Brain microvascular endothelial cell (primary cell): ENCODE data around the gene NPAS2.

Experiments
- DNase-seq: peaks from one replicate; pipeline ENCODE4 v3.0.0-alpha.2; 2020
- H3K27ac ChIP-seq: fragments of 250-450 bp; sonication (Bioruptor Pico); 2 replicates; pipeline ENCODE4 v1.5.1; 2020; ENCODE audit warnings: mild to moderate bottlenecking, moderate library complexity
- H3K27me3 ChIP-seq: fragments of 250-450 bp; sonication (Bioruptor Pico); replicated peaks from 2 replicates; pipeline ENCODE4 v1.5.1; 2020; ENCODE audit warnings: mild to moderate bottlenecking
- H3K36me3 ChIP-seq: fragments of 250-450 bp; sonication (Bioruptor Pico); replicated peaks from 2 replicates; pipeline ENCODE4 v1.5.1; 2020; ENCODE audit warnings: mild to moderate bottlenecking
- H3K4me3 ChIP-seq: 2 replicates; pipeline ENCODE4 v1.5.1; 2011; ENCODE audit warnings: low read depth, mild to moderate bottlenecking, control low read depth, low read length, moderate library complexity
- in situ Hi-C: cut with HindIII; loops from 2 replicates; pipeline ENCODE4 v1.10.0; 2017; ENCODE audit warnings: low sequenced_read_pairs, low pct_ligation_motif_present
- TF ChIP-seq, protein P1 (sequence below): IDR thresholded peaks from 2 replicates; pipeline ENCODE4 v1.5.1; 2011; ENCODE audit warnings: low read depth, mild to moderate bottlenecking, moderate library complexity, low read length, control low read depth, inconsistent platforms; ENCODE audit errors: missing control alignments

NPAS2 gene

DNA sequence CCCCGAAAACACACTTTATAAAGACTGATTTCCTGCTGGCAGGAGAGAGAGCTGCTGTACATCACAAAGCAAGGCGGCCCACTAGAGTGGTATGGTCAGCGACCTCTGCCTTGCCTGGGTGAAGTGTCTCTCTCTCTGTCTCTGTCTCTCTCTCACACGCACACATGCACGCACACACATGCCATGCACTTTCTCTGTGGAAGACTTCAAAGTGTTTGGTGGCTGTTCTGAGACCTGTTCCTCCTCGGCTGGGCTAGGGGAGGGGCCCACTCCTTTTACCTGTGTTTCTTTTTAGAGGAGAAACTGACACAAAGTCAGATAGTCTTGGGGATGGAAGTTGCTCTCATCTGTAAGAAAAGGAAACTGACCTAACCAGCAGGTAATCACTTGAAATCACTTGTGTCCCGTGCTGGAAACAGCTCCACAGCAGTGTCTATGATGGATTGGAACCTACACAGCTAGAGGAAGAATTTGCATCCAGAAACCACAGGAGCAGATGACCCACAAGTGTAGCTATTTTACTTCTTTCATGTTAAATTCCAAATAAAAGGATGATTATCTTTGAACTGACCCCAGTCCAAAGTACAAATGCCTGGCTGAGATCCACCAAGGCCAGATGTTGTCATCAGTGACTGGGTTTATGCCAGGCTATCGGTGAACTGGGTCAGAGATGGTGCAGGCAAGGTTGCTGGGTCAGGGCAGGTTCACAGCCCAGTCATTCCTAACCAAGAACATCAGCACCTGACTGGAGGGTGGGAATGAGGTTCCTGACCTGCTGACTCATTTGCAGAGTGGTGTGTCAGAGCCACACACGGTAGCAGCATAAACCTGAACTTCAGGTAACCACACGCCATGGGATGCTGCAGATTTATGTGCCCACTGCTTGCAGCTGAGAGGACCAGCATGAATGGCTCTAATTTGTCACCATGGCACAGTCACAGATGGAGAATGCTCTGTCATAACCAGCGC lies 63.0 kb downstream of the NPAS2 start:
- DNase-seq = no peak
- no peaks in the 10 kb centered on the region for H3K36me3 ChIP-seq
- H3K27ac ChIP-seq = no peak overlapping the region
- TF ChIP-seq, protein P1, sequence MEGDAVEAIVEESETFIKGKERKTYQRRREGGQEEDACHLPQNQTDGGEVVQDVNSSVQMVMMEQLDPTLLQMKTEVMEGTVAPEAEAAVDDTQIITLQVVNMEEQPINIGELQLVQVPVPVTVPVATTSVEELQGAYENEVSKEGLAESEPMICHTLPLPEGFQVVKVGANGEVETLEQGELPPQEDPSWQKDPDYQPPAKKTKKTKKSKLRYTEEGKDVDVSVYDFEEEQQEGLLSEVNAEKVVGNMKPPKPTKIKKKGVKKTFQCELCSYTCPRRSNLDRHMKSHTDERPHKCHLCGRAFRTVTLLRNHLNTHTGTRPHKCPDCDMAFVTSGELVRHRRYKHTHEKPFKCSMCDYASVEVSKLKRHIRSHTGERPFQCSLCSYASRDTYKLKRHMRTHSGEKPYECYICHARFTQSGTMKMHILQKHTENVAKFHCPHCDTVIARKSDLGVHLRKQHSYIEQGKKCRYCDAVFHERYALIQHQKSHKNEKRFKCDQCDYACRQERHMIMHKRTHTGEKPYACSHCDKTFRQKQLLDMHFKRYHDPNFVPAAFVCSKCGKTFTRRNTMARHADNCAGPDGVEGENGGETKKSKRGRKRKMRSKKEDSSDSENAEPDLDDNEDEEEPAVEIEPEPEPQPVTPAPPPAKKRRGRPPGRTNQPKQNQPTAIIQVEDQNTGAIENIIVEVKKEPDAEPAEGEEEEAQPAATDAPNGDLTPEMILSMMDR = no peak
- in situ Hi-C loops = no loop called here
- no peaks in the 10 kb centered on the region for H3K27me3 ChIP-seq
- H3K4me3 ChIP-seq = no peak overlapping the region

DNA sequence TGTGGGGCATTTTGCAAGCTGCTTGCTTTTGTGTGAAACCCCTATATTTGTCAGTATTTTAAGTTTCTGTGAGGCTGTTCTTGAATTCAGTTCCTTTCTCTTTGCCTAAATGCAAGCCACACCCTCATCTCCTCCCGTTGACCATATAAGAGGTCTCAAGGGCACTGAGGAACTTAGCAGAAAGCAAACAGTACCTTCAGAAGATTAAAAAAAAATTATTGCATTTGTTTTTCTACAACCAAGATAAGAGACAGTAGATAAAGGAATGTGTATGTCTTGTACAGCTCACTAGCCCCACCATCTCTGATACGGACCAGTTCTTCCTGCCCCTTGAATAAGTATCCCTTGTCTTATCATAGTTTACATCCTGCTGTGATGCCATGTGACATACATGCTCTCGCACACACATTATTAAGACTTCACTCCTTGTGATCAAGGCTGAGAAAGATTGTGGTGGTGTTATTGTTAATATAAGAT lies 64.2 kb downstream of the NPAS2 start:
- in situ Hi-C loops = no loop called here
- TF ChIP-seq, protein P1 = no peak
- Histone ChIP-seq H3K27me3 (no peaks in the 10 kb centered on the region), H3K4me3 (no peak overlapping the region), H3K27ac (peak overlapping the region; percentile 21), H3K36me3 (no peaks in the 10 kb centered on the region)
- peak; percentile 79 for DNase-seq

DNA sequence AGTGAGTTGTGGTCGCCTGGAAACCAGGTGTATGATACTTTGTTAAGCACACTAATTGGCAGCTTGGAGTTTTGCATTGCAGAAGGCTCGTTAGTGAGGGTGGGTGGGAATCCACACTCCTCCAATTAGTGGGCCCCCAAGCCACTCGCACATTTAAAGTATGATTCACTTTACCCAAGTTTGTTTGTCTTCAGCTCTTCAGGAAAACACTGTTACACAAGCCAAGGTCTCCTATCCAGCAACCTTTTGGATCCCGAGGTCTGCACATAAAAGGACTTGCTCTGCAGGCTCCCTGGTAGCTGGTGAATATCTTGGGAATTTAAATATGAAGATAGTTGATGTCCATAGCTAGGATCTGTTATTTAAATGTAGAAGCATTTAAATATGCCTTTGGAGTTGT lies 66.1 kb downstream of the NPAS2 start:
- in situ Hi-C loops = no loop called here
- DNase-seq = no peak
- TF ChIP-seq, protein P1 = no peak
- no peak overlapping the region for H3K4me3 ChIP-seq
- H3K36me3 ChIP-seq = no peaks in the 10 kb centered on the region
- no peak overlapping the region for H3K27ac ChIP-seq
- H3K27me3 ChIP-seq = no peaks in the 10 kb centered on the region

DNA sequence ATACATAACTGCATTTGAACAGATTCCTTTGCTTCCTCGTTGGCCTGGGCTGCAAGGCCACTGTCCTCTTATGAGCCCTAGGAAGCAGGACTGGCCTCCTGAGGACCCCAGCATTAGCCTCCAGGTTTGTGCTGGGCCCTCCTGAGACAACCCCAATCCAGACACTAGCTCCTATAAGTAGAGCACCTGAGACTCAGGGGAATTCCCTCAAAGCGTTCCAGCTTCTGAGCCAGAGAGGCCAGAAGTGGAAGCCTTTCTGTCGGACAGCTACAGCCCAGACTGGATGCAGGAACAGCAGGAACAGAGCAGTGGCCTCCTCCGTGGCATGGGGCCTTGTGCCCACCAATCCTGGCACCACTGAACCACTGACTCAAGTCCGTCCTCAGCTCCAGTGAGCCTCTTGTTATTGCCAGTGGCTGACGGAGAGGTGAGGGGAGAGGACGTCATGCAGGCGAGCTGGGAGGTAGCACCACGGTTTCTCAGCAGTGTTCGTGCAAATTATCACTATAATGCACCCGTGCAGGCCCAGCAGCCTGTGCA lies 67.2 kb downstream of the NPAS2 start:
- Histone ChIP-seq H3K4me3 (no peak overlapping the region), H3K36me3 (no peaks in the 10 kb centered on the region), H3K27ac (no peak overlapping the region), H3K27me3 (no peaks in the 10 kb centered on the region)
- in situ Hi-C loops = no loop called here
- DNase-seq = no peak
- TF ChIP-seq, protein P1 = no peak

DNA sequence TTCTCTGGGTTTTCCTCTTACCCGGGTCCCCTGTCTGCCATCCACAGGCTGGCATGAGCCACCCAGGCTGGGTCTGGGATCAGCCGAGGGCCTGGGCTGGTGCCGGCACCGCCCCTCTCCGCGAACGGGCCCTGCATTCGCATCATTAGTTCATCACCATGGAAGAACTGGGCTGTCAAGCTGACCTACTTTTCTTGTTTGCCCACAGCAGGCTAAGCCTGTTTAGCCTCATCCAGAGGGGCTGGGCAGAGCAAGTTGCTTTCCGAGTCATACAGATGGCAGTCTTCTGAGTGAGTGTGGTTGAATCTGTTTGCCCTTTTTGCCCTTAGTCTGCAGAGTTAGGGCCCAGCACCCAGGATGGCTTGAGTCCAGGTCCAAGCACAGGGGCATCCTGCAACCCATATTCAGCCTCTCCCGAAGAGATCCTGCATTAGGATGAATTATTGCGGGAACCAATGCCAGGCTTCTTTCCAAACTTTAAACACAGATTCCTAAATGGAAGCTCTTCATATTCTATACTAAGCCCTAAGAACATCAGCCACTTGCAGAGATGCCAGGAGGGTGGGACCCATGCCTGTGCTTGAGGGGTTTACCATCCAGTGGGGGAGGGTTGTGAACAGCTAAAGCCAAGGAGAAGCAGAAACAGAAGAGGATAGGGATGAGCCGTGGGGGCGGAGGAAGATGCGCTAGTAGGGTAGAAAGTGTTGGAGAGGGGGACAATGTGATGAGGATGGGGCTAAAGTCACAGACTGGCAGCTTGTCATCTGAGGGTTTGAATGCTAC lies 68.0 kb downstream of the NPAS2 start:
- Histone ChIP-seq H3K27me3 (no peaks in the 10 kb centered on the region), H3K4me3 (no peak overlapping the region), H3K36me3 (no peaks in the 10 kb centered on the region), H3K27ac (no peak overlapping the region)
- no peak for DNase-seq
- in situ Hi-C loops = no loop called here
- TF ChIP-seq, protein P1 = no peak
